GM12892 (cell line): ENCODE measurements around the gene DOCK8.

Source experiments
- POLR2A ChIP-seq: IDR thresholded peaks from 2 replicates; pipeline ENCODE4 v1.6.1; 2011; ENCODE audit warnings: low read depth, low read length, control low read depth
- POLR2AphosphoS5 ChIP-seq: IDR thresholded peaks from 2 replicates; pipeline ENCODE4 v1.6.1; 2011; ENCODE audit warnings: low read depth, low read length, control low read depth
- TAF1 ChIP-seq: IDR thresholded peaks from 2 replicates; pipeline ENCODE4 v1.6.1; 2011; ENCODE audit warnings: low read depth, mild to moderate bottlenecking, control low read depth, low read length, borderline replicate concordance

DNA sequence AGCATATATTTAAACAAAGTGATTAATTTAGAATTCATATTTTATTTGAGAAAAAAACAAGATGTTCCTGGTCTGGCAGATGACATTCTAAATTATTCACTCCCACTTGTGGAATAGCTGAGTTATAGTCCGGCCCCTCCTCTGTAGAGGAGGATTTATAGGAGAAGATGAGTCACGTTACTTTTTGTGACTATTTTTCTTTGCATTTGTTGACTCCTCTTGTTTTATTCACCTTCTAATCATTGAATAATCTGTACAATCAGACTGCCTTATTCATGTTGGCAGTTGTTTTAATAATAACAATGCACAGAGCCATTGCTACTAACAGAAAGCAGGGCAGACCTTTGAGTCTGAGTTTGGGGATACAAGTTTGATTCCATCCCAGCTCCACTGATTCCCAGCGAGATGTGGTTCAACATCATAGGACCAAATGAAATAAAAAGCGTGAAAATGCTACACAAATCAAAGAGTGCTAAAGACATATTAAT, 23.2 kb downstream of the DOCK8 start:
- TF ChIP-seq POLR2A, result no peak
- no peak for TF ChIP-seq POLR2AphosphoS5
- no peak for TF ChIP-seq TAF1
